Calu3 (cell line): ENCODE measurements around the gene CNR2. TPM values are rescaled to one million over a fixed set of nuclear protein-coding genes. Genes with fewer than 3 reads are reported as not detected.

Experiments used
- BruUV-seq: library from RNA; stranded (reverse); fragments of 400-500 nt; replicated peaks from 2 replicates; lab custom pipeline; 2021; lab: Mats Ljungman, UMichigan
- CTCF ChIA-PET: fragments of 300-600 bp; sonication (Branson Sonifier 250); formaldehyde crosslinking; loops from one replicate; lab custom pipeline; 2022; ENCODE audit warnings: antibody characterized with exemption; lab: Charles Lee
- DNase-seq: peaks from one replicate; pipeline ENCODE4 v3.0.0; 2022
- H3K27ac Mint-ChIP-seq: one replicate; pipeline ENCODE4 v1.8.0; 2022; ENCODE audit warnings: mixed read lengths; ENCODE audit not compliant: unreplicated experiment
- H3K27me3 Mint-ChIP-seq: one replicate; pipeline ENCODE4 v1.8.0; 2022; ENCODE audit warnings: mixed read lengths; ENCODE audit not compliant: unreplicated experiment
- H3K36me3 Mint-ChIP-seq: one replicate; pipeline ENCODE4 v1.8.0; 2022; ENCODE audit warnings: mild to moderate bottlenecking, moderate library complexity, mixed read lengths; ENCODE audit not compliant: insufficient read depth, unreplicated experiment
- H3K4me1 Mint-ChIP-seq: one replicate; pipeline ENCODE4 v1.8.0; 2022; ENCODE audit warnings: mild to moderate bottlenecking, low read depth, mixed read lengths; ENCODE audit not compliant: unreplicated experiment
- H3K4me3 Mint-ChIP-seq: one replicate; pipeline ENCODE4 v1.8.0; 2022; ENCODE audit warnings: mild to moderate bottlenecking, low read depth, moderate library complexity, mixed read lengths; ENCODE audit not compliant: unreplicated experiment
- H3K9me3 Mint-ChIP-seq: one replicate; pipeline ENCODE4 v1.8.0; 2022; ENCODE audit warnings: low read depth, mixed read lengths; ENCODE audit not compliant: unreplicated experiment
- intact Hi-C: fragments of 100-400 bp; cut with micrococcal nuclease; formaldehyde crosslinking; loops from one replicate; pipeline ENCODE4 v1.10.0; 2022; ENCODE audit not compliant: unreplicated experiment
- total RNA-seq: library from RNA; stranded (reverse); gene quantifications from 2 replicates; pipeline ENCODE4 v1.2.3, GENCODE V29; 2022
- TF ChIP-seq, protein P1 (sequence below): fragments of 200-600 bp; IDR thresholded peaks from one replicate; pipeline ENCODE4 v1.8.0; 2022; ENCODE audit warnings: antibody characterized with exemption; ENCODE audit not compliant: unreplicated experiment

CNR2 gene
- total RNA-seq, 1 experiment from 2014 or later, result not detected

DNA sequence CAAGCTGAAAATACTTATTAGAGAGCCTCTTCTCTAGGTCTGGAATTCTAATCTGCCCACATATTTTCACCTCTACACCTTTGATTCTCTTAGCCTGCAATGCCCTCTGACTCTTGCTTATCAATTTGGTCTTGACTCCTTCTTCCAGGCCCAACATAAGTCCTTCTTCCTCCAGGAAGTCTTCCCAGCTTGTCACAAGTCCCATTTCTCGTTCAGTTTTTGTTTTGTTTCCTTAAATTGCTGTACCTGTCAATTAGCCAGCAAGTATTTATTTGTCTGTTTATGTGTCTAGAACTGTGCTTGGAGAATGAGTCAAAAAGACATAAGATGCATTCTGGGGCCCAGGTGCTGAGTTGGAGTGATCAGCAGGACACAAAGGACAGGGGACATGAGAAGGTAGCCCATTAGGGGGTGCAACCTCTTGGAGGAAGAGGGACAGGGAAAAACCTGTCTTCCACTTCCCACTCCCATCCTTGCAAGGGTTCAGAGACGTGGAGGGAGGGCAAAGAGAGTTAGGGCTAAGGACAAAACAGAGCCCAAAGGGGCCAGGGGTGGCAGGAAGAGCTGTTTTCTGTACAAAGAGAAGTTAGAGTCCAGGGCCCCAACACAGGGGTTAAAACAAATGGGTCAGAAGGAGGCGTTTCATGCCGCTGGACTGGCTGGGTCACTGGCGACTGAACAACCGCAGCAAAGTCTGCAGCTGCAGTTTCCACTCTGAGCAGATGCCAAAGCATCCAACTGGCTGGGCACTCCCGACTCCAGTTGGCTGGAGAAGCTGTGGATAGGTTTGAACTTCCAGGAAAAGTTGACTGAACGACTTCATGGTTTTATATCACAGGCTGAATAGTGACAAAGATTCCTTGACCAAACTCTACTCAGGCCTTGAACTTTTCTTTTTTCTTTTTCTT lies 10.7 kb upstream of the CNR2 start:
- no peaks in the 10 kb centered on the region for H3K4me1 Mint-ChIP-seq

GRCh38 chr1:23922321-23922943 lies 9.3 kb upstream of the CNR2 start:
- CTCF ChIA-PET, result no interaction called here
- Mint-ChIP-seq H3K27ac (no peak overlapping the region), H3K27me3 (no peaks in the 10 kb centered on the region), H3K4me1 (no peaks in the 10 kb centered on the region), H3K9me3 (no peaks in the 10 kb centered on the region), H3K4me3 (no peak overlapping the region), H3K36me3 (no peaks in the 10 kb centered on the region)
- TF ChIP-seq, protein P1, sequence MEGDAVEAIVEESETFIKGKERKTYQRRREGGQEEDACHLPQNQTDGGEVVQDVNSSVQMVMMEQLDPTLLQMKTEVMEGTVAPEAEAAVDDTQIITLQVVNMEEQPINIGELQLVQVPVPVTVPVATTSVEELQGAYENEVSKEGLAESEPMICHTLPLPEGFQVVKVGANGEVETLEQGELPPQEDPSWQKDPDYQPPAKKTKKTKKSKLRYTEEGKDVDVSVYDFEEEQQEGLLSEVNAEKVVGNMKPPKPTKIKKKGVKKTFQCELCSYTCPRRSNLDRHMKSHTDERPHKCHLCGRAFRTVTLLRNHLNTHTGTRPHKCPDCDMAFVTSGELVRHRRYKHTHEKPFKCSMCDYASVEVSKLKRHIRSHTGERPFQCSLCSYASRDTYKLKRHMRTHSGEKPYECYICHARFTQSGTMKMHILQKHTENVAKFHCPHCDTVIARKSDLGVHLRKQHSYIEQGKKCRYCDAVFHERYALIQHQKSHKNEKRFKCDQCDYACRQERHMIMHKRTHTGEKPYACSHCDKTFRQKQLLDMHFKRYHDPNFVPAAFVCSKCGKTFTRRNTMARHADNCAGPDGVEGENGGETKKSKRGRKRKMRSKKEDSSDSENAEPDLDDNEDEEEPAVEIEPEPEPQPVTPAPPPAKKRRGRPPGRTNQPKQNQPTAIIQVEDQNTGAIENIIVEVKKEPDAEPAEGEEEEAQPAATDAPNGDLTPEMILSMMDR, result no peak
- no TSS peak for BruUV-seq
- no peak for DNase-seq
- intact Hi-C loops, result no loop called here

More for the DNA sequence above, 10.7 kb upstream of the CNR2 start:
- CTCF ChIA-PET, result no interaction called here
- Mint-ChIP-seq H3K9me3 (no peaks in the 10 kb centered on the region), H3K4me3 (no peak overlapping the region), H3K27ac (no peak overlapping the region), H3K27me3 (no peaks in the 10 kb centered on the region), H3K36me3 (no peaks in the 10 kb centered on the region)
- BruUV-seq, result no TSS peak
- intact Hi-C loops, result no loop called here
- DNase-seq, result no peak
- TF ChIP-seq, protein P1, result no peak

- no peaks in the 10 kb centered on the region for H3K9me3 Mint-ChIP-seq
- no peak overlapping the region for H3K4me3 Mint-ChIP-seq
- H3K27ac Mint-ChIP-seq, result no peak overlapping the region
- DNase-seq, result peak; percentile 74
- TF ChIP-seq, protein P1, result peak; percentile 57
- intact Hi-C loops, result loop anchor here (1.0 to 5.0 kb wide), 2 partner anchors 49 to 144 kb away; partner anchors contain the start of gene FUCA1
- H3K4me1 Mint-ChIP-seq, result no peaks in the 10 kb centered on the region
- no TSS peak for BruUV-seq
- H3K36me3 Mint-ChIP-seq, result no peaks in the 10 kb centered on the region
- CTCF ChIA-PET, result interaction anchor here (0.6 to 1.9 kb wide), 9 partner anchors 16 to 145 kb away, joined by 3 to 24 read pairs (median 4); partner anchors contain the start of genes LYPLA2 and PITHD1
- H3K27me3 Mint-ChIP-seq, result no peaks in the 10 kb centered on the region
Measured at GRCh38 chr1:23916209-23917131, 3.3 kb upstream of the CNR2 start.

- no peaks in the 10 kb centered on the region for H3K36me3 Mint-ChIP-seq
- no peaks in the 10 kb centered on the region for H3K4me1 Mint-ChIP-seq
- no peaks in the 10 kb centered on the region for H3K27me3 Mint-ChIP-seq
- intact Hi-C loops, result loop anchor here (5.0 kb wide), 1 partner anchor 48 kb away; the partner anchor contains the start of gene FUCA1
- TF ChIP-seq, protein P1, result no peak
- H3K4me3 Mint-ChIP-seq, result no peak overlapping the region
- H3K9me3 Mint-ChIP-seq, result no peaks in the 10 kb centered on the region
- CTCF ChIA-PET, result interaction anchor here (1.9 kb wide), 1 partner anchor 144 kb away, joined by 24 read pairs; no protein-coding TSS in a partner anchor
- no TSS peak for BruUV-seq
- no peak overlapping the region for H3K27ac Mint-ChIP-seq
- no peak for DNase-seq
Measured at GRCh38 chr1:23915466-23915865, 2.3 kb upstream of the CNR2 start.
